Neural cell (in vitro differentiated cells): ENCODE measurements around the gene HP. TPM values are rescaled to one million over a fixed set of nuclear protein-coding genes. Genes with fewer than 3 reads are reported as not detected.

ENCODE experiments used
- H2AFZ ChIP-seq: fragments of 200-600, 300-800 bp; sonication (generic), shearing (Covaris generic); 2 replicates; pipeline ENCODE4 v1.6.0; 2014; ENCODE audit warnings: low read depth, mild to moderate bottlenecking, antibody characterized with exemption, low read length, moderate library complexity
- H3F3A ChIP-seq: fragments of 200-600 bp; shearing (Covaris generic); 2 replicates; pipeline ENCODE4 v1.6.1; 2016; ENCODE audit warnings: mild to moderate bottlenecking, moderate library complexity, mixed read lengths, antibody characterized with exemption, low read length; ENCODE audit not compliant: insufficient read depth, poor library complexity, severe bottlenecking
- H3K27ac ChIP-seq: fragments of 200-600, 300-800 bp; sonication (generic), shearing (Covaris generic); 2 replicates; pipeline ENCODE4 v1.5.1; 2014; ENCODE audit warnings: mild to moderate bottlenecking, low read length, moderate library complexity
- H3K27me3 ChIP-seq: fragments of 300-800, 200-600 bp; sonication (generic), shearing (Covaris generic); 2 replicates; pipeline ENCODE4 v1.6.0; 2014; ENCODE audit warnings: mild to moderate bottlenecking, low read depth, low read length, moderate library complexity; ENCODE audit not compliant: insufficient read depth
- H3K36me3 ChIP-seq: fragments of 300-800, 200-600 bp; sonication (generic), shearing (Covaris generic); 2 replicates; pipeline ENCODE4 v1.5.1; 2014; ENCODE audit warnings: mild to moderate bottlenecking, antibody characterized with exemption, low read length, moderate library complexity; ENCODE audit not compliant: insufficient read depth
- H3K4me2 ChIP-seq: fragments of 300-800, 200-600 bp; sonication (generic), shearing (Covaris generic); 2 replicates; pipeline ENCODE4 v1.6.0; 2014; ENCODE audit warnings: mild to moderate bottlenecking, low read length
- H3K4me3 ChIP-seq: fragments of 300-800, 200-600 bp; sonication (generic), shearing (Covaris generic); 2 replicates; pipeline ENCODE4 v1.5.1; 2014; ENCODE audit warnings: mild to moderate bottlenecking, low read length, moderate library complexity
- H3K79me2 ChIP-seq: fragments of 200-600 bp; shearing (Covaris generic); replicated peaks from 2 replicates; pipeline ENCODE4 v1.6.0; 2014; ENCODE audit warnings: mild to moderate bottlenecking, low read length, moderate library complexity; ENCODE audit not compliant: insufficient read depth
- H3K9ac ChIP-seq: fragments of 300-800, 200-600 bp; sonication (generic), shearing (Covaris generic); 2 replicates; pipeline ENCODE4 v1.6.1; 2016; ENCODE audit warnings: mild to moderate bottlenecking, low read length, mixed read lengths
- H3K9me2 ChIP-seq: fragments of 200-600 bp; shearing (Covaris generic); 2 replicates; pipeline ENCODE4 v1.6.1; 2016; ENCODE audit warnings: mild to moderate bottlenecking, low read length, mixed read lengths; ENCODE audit not compliant: insufficient read depth
- H3K9me3 ChIP-seq: fragments of 200-600, 300-800 bp; sonication (generic), shearing (Covaris generic); 2 replicates; pipeline ENCODE4 v1.6.1; 2016; ENCODE audit warnings: mild to moderate bottlenecking, mixed run types, low read length, moderate library complexity, mixed read lengths
- H4K20me1 ChIP-seq: fragments of 200-600 bp; shearing (Covaris generic); 2 replicates; pipeline ENCODE4 v1.6.1; 2016; ENCODE audit warnings: mild to moderate bottlenecking, mixed run types; ENCODE audit not compliant: insufficient read depth
- CTCF ChIP-seq: fragments of 450-650 bp; IDR thresholded peaks from 2 replicates; pipeline ENCODE4 v1.5.1; 2014; ENCODE audit warnings: antibody characterized with exemption, mild to moderate bottlenecking, moderate library complexity; ENCODE audit not compliant: poor library complexity, severe bottlenecking
- EP300 ChIP-seq: fragments of 450-650 bp; conservative IDR thresholded peaks from 2 replicates; pipeline ENCODE4 v1.6.1; 2014; ENCODE audit warnings: antibody characterized with exemption, mild to moderate bottlenecking, moderate library complexity; ENCODE audit not compliant: poor library complexity, severe bottlenecking
- EZH2 ChIP-seq: fragments of 200-600, 300-800 bp; shearing (Covaris generic), sonication (generic); IDR thresholded peaks from 2 replicates; pipeline ENCODE4 v1.6.1; 2014; ENCODE audit warnings: antibody characterized with exemption, low read length, borderline replicate concordance, mild to moderate bottlenecking; ENCODE audit not compliant: insufficient read depth, poor library complexity, severe bottlenecking
- MXI1 ChIP-seq: fragments of 450-650 bp; conservative IDR thresholded peaks from 2 replicates; pipeline ENCODE4 v1.6.1; 2014; ENCODE audit warnings: antibody characterized with exemption, mild to moderate bottlenecking; ENCODE audit not compliant: poor library complexity, severe bottlenecking
- POLR2AphosphoS5 ChIP-seq: IDR thresholded peaks from 2 replicates; pipeline ENCODE4 v1.6.1; 2012
- RAD21 ChIP-seq: fragments of 450-650 bp; conservative IDR thresholded peaks from 2 replicates; pipeline ENCODE4 v1.6.1; 2014; ENCODE audit warnings: antibody characterized with exemption, mild to moderate bottlenecking, moderate library complexity
- SMC3 ChIP-seq: fragments of 450-650 bp; conservative IDR thresholded peaks from 2 replicates; pipeline ENCODE4 v1.6.1; 2014; ENCODE audit warnings: antibody characterized with exemption, mild to moderate bottlenecking, moderate library complexity; ENCODE audit not compliant: poor library complexity
- TAF1 ChIP-seq: IDR thresholded peaks from 2 replicates; pipeline ENCODE4 v1.6.1; 2012; ENCODE audit warnings: low read depth
- polyA plus RNA-seq: library from polyadenylated mRNA; depleted of rRNA; stranded (reverse); fragments of >200 nt; gene quantifications from 2 replicates; pipeline ENCODE4 v1.2.3, GENCODE V29; 2014
- TF ChIP-seq, protein P1 (sequence below): IDR thresholded peaks from 2 replicates; pipeline ENCODE4 v1.6.1; 2012; ENCODE audit warnings: borderline replicate concordance

Gene HP
- polyA plus RNA-seq, 1 donor from 2014 or later: not detected

- Histone ChIP-seq H3K27ac (no peak overlapping the region), H3K4me3 (no peak overlapping the region), H3K27me3 (no peaks in the 10 kb centered on the region), H4K20me1 (no peaks in the 10 kb centered on the region), H3K4me2 (no peak overlapping the region), H3K9ac (no peak overlapping the region), H3K79me2 (no peaks in the 10 kb centered on the region), H3K9me3 (no peaks in the 10 kb centered on the region), H3K36me3 (no peaks in the 10 kb centered on the region), H2AFZ (no peak overlapping the region), H3F3A (no peaks in the 10 kb centered on the region), H3K9me2 (no peaks in the 10 kb centered on the region)
- no peak for TF ChIP-seq TAF1
- TF ChIP-seq SMC3: no peak
- TF ChIP-seq, protein P1, sequence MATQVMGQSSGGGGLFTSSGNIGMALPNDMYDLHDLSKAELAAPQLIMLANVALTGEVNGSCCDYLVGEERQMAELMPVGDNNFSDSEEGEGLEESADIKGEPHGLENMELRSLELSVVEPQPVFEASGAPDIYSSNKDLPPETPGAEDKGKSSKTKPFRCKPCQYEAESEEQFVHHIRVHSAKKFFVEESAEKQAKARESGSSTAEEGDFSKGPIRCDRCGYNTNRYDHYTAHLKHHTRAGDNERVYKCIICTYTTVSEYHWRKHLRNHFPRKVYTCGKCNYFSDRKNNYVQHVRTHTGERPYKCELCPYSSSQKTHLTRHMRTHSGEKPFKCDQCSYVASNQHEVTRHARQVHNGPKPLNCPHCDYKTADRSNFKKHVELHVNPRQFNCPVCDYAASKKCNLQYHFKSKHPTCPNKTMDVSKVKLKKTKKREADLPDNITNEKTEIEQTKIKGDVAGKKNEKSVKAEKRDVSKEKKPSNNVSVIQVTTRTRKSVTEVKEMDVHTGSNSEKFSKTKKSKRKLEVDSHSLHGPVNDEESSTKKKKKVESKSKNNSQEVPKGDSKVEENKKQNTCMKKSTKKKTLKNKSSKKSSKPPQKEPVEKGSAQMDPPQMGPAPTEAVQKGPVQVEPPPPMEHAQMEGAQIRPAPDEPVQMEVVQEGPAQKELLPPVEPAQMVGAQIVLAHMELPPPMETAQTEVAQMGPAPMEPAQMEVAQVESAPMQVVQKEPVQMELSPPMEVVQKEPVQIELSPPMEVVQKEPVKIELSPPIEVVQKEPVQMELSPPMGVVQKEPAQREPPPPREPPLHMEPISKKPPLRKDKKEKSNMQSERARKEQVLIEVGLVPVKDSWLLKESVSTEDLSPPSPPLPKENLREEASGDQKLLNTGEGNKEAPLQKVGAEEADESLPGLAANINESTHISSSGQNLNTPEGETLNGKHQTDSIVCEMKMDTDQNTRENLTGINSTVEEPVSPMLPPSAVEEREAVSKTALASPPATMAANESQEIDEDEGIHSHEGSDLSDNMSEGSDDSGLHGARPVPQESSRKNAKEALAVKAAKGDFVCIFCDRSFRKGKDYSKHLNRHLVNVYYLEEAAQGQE: no peak
- TF ChIP-seq CTCF: no peak
- no peak for TF ChIP-seq EZH2
- no peak for TF ChIP-seq RAD21
- no peak for TF ChIP-seq POLR2AphosphoS5
- no peak for TF ChIP-seq EP300
- no peak for TF ChIP-seq MXI1
Measured at GRCh38 chr16:72033437-72033836, 20.9 kb upstream of the HP start.

DNA sequence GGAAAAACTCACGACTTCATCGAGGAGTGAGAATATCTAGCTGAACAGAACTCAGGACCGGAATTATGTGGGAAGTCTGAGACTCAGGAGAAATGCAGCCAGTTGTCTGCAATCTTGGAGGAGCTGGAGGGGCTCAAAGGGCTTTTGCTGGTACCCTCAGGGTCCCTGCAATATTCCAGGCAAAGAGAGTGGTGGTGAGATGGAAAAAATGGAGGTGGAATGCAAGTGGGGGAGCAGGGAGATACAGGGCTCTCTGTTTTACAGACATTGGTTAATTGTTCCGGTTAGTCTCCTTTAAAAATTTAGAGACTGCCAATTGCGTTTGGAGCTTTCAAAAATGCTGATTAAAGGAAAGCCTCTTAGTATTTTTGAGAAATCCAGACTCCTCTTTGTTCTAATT is 18.2 kb upstream of the HP start:
- H2AFZ ChIP-seq: no peak overlapping the region
- H3K79me2 ChIP-seq: no peaks in the 10 kb centered on the region
- H3F3A ChIP-seq: no peaks in the 10 kb centered on the region

More for the DNA sequence above, 18.2 kb upstream of the HP start:
- no peak overlapping the region for H3K9ac ChIP-seq
- no peaks in the 10 kb centered on the region for H3K9me3 ChIP-seq
- no peaks in the 10 kb centered on the region for H3K27me3 ChIP-seq
- no peak overlapping the region for H3K4me3 ChIP-seq
- no peaks in the 10 kb centered on the region for H3K36me3 ChIP-seq
- TF ChIP-seq POLR2AphosphoS5 (no peak), SMC3 (no peak), TAF1 (no peak), CTCF (no peak), EZH2 (no peak), EP300 (no peak), RAD21 (no peak), MXI1 (no peak)
- TF ChIP-seq, protein P1: no peak
- no peaks in the 10 kb centered on the region for H3K9me2 ChIP-seq
- H4K20me1 ChIP-seq: no peaks in the 10 kb centered on the region
- no peak overlapping the region for H3K4me2 ChIP-seq
- no peak overlapping the region for H3K27ac ChIP-seq
